Uterus (tissue), 2 donors: ENCODE data around the gene AFF4.

Source experiments
- POLR2A ChIP-seq, 2 donors: fragments of 450-650 bp; IDR thresholded peaks; one replicate each; pipeline ENCODE4 v1.6.1; 2016; ENCODE audit warnings: antibody characterized with exemption in 2 of 2, mild to moderate bottlenecking in 1 of 2, moderate library complexity in 1 of 2
- TF ChIP-seq, protein P1 (sequence below), 4 experiments: fragments of 200-600 bp in 2 of 4; fragments of 450-650 bp in 2 of 4; sonication (generic) in 2 of 4; IDR thresholded peaks; one replicate each; pipeline ENCODE4 v1.5.1; 2016 to 2019; ENCODE audit warnings: antibody characterized with exemption in 4 of 4, mild to moderate bottlenecking in 2 of 4, moderate library complexity in 1 of 4

DNA sequence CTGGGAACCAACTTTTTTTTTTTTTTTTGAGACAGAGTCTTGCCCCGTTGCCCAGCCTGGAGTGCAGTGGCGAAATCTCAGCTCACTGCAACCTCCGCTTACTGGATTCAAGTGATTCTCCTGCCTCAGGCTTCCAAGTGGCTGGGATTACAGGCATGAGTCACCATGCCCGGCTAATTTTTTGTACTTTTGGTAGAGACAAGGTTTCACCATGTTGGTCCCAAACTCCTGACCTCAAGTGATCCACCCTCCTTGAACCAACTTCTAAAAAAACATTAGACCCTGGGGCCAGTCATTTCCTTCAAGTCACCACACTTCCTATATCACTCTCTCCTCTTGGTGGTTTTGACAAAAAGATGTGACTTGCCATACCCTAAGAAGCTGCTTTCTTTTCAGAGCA, 122.1 kb downstream of the AFF4 start:
- TF ChIP-seq, protein P1, sequence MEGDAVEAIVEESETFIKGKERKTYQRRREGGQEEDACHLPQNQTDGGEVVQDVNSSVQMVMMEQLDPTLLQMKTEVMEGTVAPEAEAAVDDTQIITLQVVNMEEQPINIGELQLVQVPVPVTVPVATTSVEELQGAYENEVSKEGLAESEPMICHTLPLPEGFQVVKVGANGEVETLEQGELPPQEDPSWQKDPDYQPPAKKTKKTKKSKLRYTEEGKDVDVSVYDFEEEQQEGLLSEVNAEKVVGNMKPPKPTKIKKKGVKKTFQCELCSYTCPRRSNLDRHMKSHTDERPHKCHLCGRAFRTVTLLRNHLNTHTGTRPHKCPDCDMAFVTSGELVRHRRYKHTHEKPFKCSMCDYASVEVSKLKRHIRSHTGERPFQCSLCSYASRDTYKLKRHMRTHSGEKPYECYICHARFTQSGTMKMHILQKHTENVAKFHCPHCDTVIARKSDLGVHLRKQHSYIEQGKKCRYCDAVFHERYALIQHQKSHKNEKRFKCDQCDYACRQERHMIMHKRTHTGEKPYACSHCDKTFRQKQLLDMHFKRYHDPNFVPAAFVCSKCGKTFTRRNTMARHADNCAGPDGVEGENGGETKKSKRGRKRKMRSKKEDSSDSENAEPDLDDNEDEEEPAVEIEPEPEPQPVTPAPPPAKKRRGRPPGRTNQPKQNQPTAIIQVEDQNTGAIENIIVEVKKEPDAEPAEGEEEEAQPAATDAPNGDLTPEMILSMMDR (IDR thresholded peaks at IDR 0.05) = no peak
- TF ChIP-seq POLR2A (IDR thresholded peaks at IDR 0.05) = no peak
